Mesodermal cell (in vitro differentiated cells): ENCODE measurements around the gene FZD7.

Source experiments
- H3K27ac ChIP-seq: 2 replicates; pipeline ENCODE4 v1.7.0; 2013; ENCODE audit warnings: mild to moderate bottlenecking, low read depth, low read length, moderate library complexity; ENCODE audit not compliant: severe bottlenecking
- H3K36me3 ChIP-seq: 2 replicates; pipeline ENCODE4 v1.7.1; 2013; ENCODE audit warnings: mild to moderate bottlenecking, low read length, moderate library complexity; ENCODE audit not compliant: control insufficient read depth, insufficient read depth
- H3K4me1 ChIP-seq: one replicate; pipeline ENCODE4 v1.7.1; 2013; ENCODE audit warnings: mild to moderate bottlenecking, low read length; ENCODE audit not compliant: insufficient read depth, control insufficient read depth, poor library complexity, severe bottlenecking
- H3K4me3 ChIP-seq: 2 replicates; pipeline ENCODE4 v1.7.0; 2013; ENCODE audit warnings: low read length, control low read depth, mild to moderate bottlenecking; ENCODE audit not compliant: insufficient read depth, poor library complexity, severe bottlenecking; ENCODE audit errors: extremely low read depth
- H3K9me3 ChIP-seq: 2 replicates; pipeline ENCODE4 v1.7.1; 2013; ENCODE audit warnings: mild to moderate bottlenecking, low read length, moderate library complexity; ENCODE audit not compliant: control insufficient read depth
- WGBS, 2 experiments: methylation state at CpG; one replicate each; pipeline ENCODE4 v1.1.5; 2013; ENCODE audit warnings: missing lambda C conversion rate in 2 of 2; ENCODE audit not compliant: insufficient coverage in 2 of 2; 5-methylcytosine and 5-hydroxymethylcytosine counted together

The FZD7 gene

GRCh38 chr2:201996679-201997314 lies 36.9 kb upstream of the FZD7 start:
- Histone ChIP-seq H3K4me1 (peaks cover 8% of the 10 kb centered on the region), H3K4me3 (no peak overlapping the region), H3K27ac (no peak overlapping the region), H3K36me3 (no peaks in the 10 kb centered on the region), H3K9me3 (no peaks in the 10 kb centered on the region)
- WGBS, 2 experiments = 100% methylated on average over 1 of the region's 8 CpGs; no CpG with 5 or more reads in 1 of the 2 experiments

DNA sequence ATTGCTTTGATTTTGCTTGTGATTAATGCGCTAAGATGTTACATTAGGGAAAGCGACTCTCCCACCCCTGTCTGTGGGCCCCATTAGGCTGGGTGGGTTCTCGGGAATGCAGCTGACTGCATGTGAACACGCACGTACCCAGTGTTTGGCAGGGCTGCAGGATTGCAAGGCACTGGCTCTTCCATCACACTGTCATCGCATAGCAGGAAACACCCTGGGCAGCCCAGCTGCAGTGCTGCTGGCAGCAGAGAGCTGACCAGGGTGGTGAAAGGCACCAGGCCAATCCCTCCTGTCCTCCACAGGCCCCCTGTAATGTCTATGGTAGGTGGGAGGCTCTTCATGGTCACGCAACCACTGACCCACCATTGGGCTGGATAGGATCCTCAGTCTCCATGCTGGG lies 34.4 kb upstream of the FZD7 start:
- 91 to 95% methylated on average over 7 of the region's 7 CpGs for WGBS, 2 experiments
- no peaks in the 10 kb centered on the region for H3K36me3 ChIP-seq
- no peaks in the 10 kb centered on the region for H3K9me3 ChIP-seq
- no peak overlapping the region for H3K27ac ChIP-seq
- no peak overlapping the region for H3K4me3 ChIP-seq
- H3K4me1 ChIP-seq = peaks cover 8% of the 10 kb centered on the region

DNA sequence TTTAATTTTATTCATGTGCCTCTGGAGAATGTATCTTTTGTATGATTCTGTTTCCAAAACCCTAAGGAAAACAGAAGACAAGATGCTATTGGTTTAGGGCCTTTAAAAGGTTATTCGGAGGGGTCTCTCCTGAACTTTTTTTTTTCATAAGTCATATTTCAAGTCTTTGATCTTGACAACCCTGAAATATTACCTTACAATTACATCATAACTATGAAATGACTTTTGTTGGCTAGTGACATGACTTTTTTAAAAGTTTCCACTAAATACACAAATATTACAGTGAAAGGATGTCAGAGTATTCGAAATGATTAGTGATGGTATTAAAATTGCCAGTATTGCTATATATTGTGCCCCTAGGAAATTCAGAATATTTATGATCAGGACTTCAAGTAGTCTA lies 31.8 kb upstream of the FZD7 start:
- no peaks in the 10 kb centered on the region for H3K9me3 ChIP-seq
- H3K4me1 ChIP-seq = peaks cover under 1% of the 10 kb centered on the region
- WGBS, 2 experiments = no CpG with 5 or more reads among the region's 2 CpGs
- no peak overlapping the region for H3K27ac ChIP-seq
- no peaks in the 10 kb centered on the region for H3K36me3 ChIP-seq
- no peak overlapping the region for H3K4me3 ChIP-seq

GRCh38 chr2:202002381-202002780 lies 31.3 kb upstream of the FZD7 start:
- WGBS, 2 experiments = 76 to 82% methylated on average over 2 to 4 of the region's 6 CpGs
- H3K4me3 ChIP-seq = no peak overlapping the region
- H3K36me3 ChIP-seq = no peaks in the 10 kb centered on the region
- no peak overlapping the region for H3K27ac ChIP-seq
- H3K4me1 ChIP-seq = no peaks in the 10 kb centered on the region
- no peaks in the 10 kb centered on the region for H3K9me3 ChIP-seq

- H3K4me3 ChIP-seq = no peak overlapping the region
- no peak overlapping the region for H3K27ac ChIP-seq
- no peaks in the 10 kb centered on the region for H3K36me3 ChIP-seq
- WGBS, 2 experiments = 90% methylated on average over 2 to 3 of the region's 3 CpGs
- H3K9me3 ChIP-seq = no peaks in the 10 kb centered on the region
- no peaks in the 10 kb centered on the region for H3K4me1 ChIP-seq
Observed at GRCh38 chr2:202005272-202005887, 28.3 kb upstream of the FZD7 start.

GRCh38 chr2:202006301-202006700 lies 27.4 kb upstream of the FZD7 start:
- H3K36me3 ChIP-seq = no peaks in the 10 kb centered on the region
- H3K4me3 ChIP-seq = no peak overlapping the region
- no peaks in the 10 kb centered on the region for H3K9me3 ChIP-seq
- no peak overlapping the region for H3K27ac ChIP-seq
- 83 to 89% methylated on average over 1 of the region's 1 CpG for WGBS, 2 experiments
- no peaks in the 10 kb centered on the region for H3K4me1 ChIP-seq

DNA sequence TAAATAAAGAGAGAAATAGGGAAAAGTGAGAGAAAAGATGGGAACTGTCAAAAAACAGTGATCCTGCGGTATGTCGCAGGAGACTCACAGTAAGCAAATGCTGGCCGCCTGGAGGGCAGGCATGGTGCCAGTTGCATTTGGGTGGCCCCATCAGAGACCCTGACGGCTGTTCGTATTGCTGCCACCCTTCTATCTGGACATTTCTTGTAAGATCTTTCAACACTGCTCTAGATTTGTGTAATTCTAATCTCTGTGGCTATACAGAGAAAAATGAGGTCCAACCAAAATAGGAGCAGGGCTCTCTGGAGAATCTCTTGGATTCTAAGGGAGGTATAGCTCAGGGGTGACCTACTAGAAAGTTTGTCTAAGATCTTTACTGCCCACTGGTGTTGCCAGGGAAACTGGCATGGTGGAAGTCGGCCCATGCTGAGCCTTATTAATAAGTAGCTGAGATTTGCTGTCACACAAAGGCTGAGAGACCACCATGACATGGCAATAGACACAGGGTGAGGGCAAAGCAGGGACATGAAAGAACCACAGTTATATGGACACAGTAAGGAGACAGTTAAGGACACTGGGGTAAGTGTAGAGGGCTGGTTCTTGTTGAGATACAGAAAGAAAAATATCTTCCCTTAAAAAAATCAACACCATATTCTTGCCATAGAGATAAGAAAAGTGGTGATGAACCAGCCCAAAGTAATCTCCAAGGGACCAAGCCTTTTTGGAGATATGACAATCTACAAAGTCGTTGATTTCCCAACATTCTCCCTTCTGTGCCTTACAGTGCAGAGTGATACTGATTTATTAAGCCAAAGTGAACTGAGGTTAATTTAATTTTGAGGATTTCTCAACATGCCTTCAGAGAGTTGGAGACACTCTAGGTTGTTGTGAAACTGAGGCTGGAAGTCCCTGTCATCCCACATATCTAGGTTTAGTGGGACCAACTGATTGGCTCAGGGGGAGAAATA lies 26.4 kb upstream of the FZD7 start:
- no peak overlapping the region for H3K27ac ChIP-seq
- H3K9me3 ChIP-seq = no peaks in the 10 kb centered on the region
- WGBS, 2 experiments = 83 to 89% methylated on average over 5 to 6 of the region's 7 CpGs
- no peaks in the 10 kb centered on the region for H3K36me3 ChIP-seq
- no peaks in the 10 kb centered on the region for H3K4me1 ChIP-seq
- no peak overlapping the region for H3K4me3 ChIP-seq

DNA sequence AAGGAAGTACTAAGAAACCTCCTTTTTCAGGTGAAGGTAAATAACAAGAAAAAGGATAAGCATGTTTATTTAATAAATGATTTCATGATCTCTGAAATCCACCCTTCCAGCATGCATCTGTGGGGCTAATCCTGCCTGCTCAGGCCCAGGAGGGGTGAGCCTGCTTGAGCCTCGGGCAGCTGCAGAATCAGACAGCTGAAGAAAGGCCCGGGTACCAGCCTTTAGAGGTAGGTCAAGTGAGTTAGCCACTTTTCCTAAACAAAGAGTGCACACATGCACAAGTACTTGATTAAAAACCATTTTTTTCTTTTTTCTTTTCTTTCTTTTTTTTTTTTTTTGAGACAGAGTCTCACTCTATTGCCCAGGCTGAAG lies 25.7 kb upstream of the FZD7 start:
- Histone ChIP-seq H3K4me3 (no peak overlapping the region), H3K9me3 (no peaks in the 10 kb centered on the region), H3K4me1 (no peaks in the 10 kb centered on the region), H3K36me3 (no peaks in the 10 kb centered on the region), H3K27ac (no peak overlapping the region)
- 75% methylated on average over 2 of the region's 2 CpGs; no CpG with 5 or more reads in 1 of the 2 experiments for WGBS, 2 experiments

DNA sequence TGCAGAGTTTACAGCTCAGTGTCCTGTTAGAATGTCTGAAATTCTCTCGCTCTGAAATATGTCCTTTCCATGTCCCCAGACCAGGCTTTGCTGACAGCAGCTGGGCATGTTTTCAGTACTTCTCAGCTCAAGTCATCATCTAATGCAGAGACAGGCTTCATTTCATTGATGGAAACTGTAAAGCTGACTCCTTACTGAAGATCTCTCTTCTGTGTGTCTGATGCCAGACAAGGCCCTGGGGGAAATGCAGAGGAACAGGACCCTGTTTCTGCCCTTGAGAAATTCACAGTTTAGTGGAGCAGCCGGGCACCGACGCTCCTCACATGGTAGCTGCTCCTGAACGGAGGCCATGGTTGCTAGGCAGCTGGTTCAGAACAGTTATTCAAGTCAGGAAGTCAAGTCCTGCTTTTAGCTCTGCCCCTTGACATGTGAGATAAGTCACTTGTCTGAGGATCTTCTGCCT lies 24.6 kb upstream of the FZD7 start:
- Histone ChIP-seq H3K4me3 (no peak overlapping the region), H3K36me3 (no peaks in the 10 kb centered on the region), H3K27ac (no peak overlapping the region), H3K4me1 (no peaks in the 10 kb centered on the region), H3K9me3 (no peaks in the 10 kb centered on the region)
- 77 to 81% methylated on average over 5 of the region's 5 CpGs for WGBS, 2 experiments

GRCh38 chr2:202009581-202009980 lies 24.1 kb upstream of the FZD7 start:
- 95% methylated on average over 6 of the region's 7 CpGs for WGBS, 2 experiments
- H3K36me3 ChIP-seq = no peaks in the 10 kb centered on the region
- H3K27ac ChIP-seq = no peak overlapping the region
- peaks cover 2% of the 10 kb centered on the region for H3K4me1 ChIP-seq
- H3K4me3 ChIP-seq = no peak overlapping the region
- no peaks in the 10 kb centered on the region for H3K9me3 ChIP-seq
